Naive B cell (primary cell): ENCODE measurements around the gene RPS21. TPM values are rescaled to one million over a fixed set of nuclear protein-coding genes. Genes with fewer than 3 reads are reported as not detected.

Experiments
- ATAC-seq, 2 donors: fragments of 150-1000 bp; cut with Tn5 transposase; 2 replicates each; pipeline ENCODE4 v1.10.0; 2021; ENCODE audit warnings: low read depth in 2 of 2, mild to moderate bottlenecking in 2 of 2, moderate library complexity in 2 of 2
- DNase-seq: peaks from one replicate; pipeline ENCODE4 v3.0.0; 2022
- H3K27ac Mint-ChIP-seq, 6 donors: one replicate each; pipeline ENCODE4 v1.8.0; 2020 to 2022; ENCODE audit warnings: mild to moderate bottlenecking in 6 of 6, mixed read lengths in 6 of 6, moderate library complexity in 5 of 6, inconsistent platforms in 2 of 6
- H3K27me3 Mint-ChIP-seq, 3 donors: one replicate each; pipeline ENCODE4 v1.8.0; 2021 to 2022; ENCODE audit warnings: mixed read lengths in 3 of 3, mild to moderate bottlenecking in 1 of 3
- H3K36me3 Mint-ChIP-seq, 2 donors: one replicate each; pipeline ENCODE4 v1.8.0; 2020 to 2022; ENCODE audit warnings: mixed read lengths in 2 of 2, inconsistent platforms in 1 of 2, mild to moderate bottlenecking in 1 of 2
- H3K4me1 Mint-ChIP-seq, 3 donors: one replicate each; pipeline ENCODE4 v1.8.0; 2020 to 2022; ENCODE audit warnings: mixed read lengths in 3 of 3, inconsistent platforms in 1 of 3, mild to moderate bottlenecking in 1 of 3, moderate library complexity in 1 of 3
- H3K4me3 Mint-ChIP-seq, 8 donors: one replicate each; pipeline ENCODE4 v1.8.0; 2020 to 2022; ENCODE audit warnings: mild to moderate bottlenecking in 8 of 8, mixed read lengths in 8 of 8, moderate library complexity in 8 of 8, inconsistent platforms in 2 of 8
- H3K9me3 Mint-ChIP-seq, 7 donors: one replicate each; pipeline ENCODE4 v1.8.0; 2020 to 2022; ENCODE audit warnings: mixed read lengths in 7 of 7, mild to moderate bottlenecking in 5 of 7, inconsistent platforms in 2 of 7, moderate library complexity in 1 of 7
- polyA plus RNA-seq, 6 donors: library from polyadenylated mRNA; unstranded; fragments of 300-500 nt; fragmentation: Illumina TruSeq; gene quantifications; one replicate each; pipeline ENCODE4 v1.2.3, GENCODE V29; 2021; ENCODE audit warnings: low read depth in 6 of 6

RPS21 gene
- polyA plus RNA-seq, 6 donors from 2014 or later = 1,712 to 3,127 (median 2,557) TPM

- H3K4me3 Mint-ChIP-seq = peak overlapping the region in 3 of 8 donors; percentile 43 to 81 (median 79)
- H3K9me3 Mint-ChIP-seq = no peaks in the 10 kb centered on the region
- H3K4me1 Mint-ChIP-seq = peaks cover 12 to 37% (median 26%) of the 10 kb centered on the region in 3 donors
- H3K36me3 Mint-ChIP-seq = no peaks in the 10 kb centered on the region
- ATAC-seq (no peak), DNase-seq (no peak)
- peaks cover 0 to 10% (median under 1%) of the 10 kb centered on the region in 3 donors for H3K27me3 Mint-ChIP-seq
- peak overlapping the region in 2 of 6 donors; percentile 31 to 60 for H3K27ac Mint-ChIP-seq
Observed at GRCh38 chr20:62363920-62364851, 22.7 kb upstream of the RPS21 start.

GRCh38 chr20:62364911-62365736, 21.8 kb upstream of the RPS21 start:
- H3K27me3 Mint-ChIP-seq = peaks cover 0 to 14% (median 4%) of the 10 kb centered on the region in 3 donors

GRCh38 chr20:62365814-62366369, 21.0 kb upstream of the RPS21 start:
- H3K4me1 Mint-ChIP-seq = peaks cover 15 to 37% (median 24%) of the 10 kb centered on the region in 3 donors
- peak in 1 of 2 donors; percentile 22 for ATAC-seq
- no peaks in the 10 kb centered on the region for H3K9me3 Mint-ChIP-seq
- peaks cover 0 to 14% (median 4%) of the 10 kb centered on the region in 3 donors for H3K27me3 Mint-ChIP-seq
- H3K4me3 Mint-ChIP-seq = peak overlapping the region; percentile 32 to 87 (median 75)
- H3K27ac Mint-ChIP-seq = peak overlapping the region in 2 of 6 donors; percentile 39 to 61
- no peak for DNase-seq
- H3K36me3 Mint-ChIP-seq = no peaks in the 10 kb centered on the region

More at GRCh38 chr20:62364911-62365736, 21.8 kb upstream of the RPS21 start:
- Mint-ChIP-seq H3K4me3 (peak overlapping the region; percentile 16 to 87 (median 70)), H3K27ac (peak overlapping the region in 1 of 6 donors; percentile 39), H3K9me3 (no peaks in the 10 kb centered on the region), H3K4me1 (peaks cover 15 to 37% (median 25%) of the 10 kb centered on the region in 3 donors), H3K36me3 (no peaks in the 10 kb centered on the region)
- ATAC-seq = no peak
- DNase-seq = no peak

- Mint-ChIP-seq H3K9me3 (no peaks in the 10 kb centered on the region), H3K27ac (no peak overlapping the region), H3K36me3 (no peaks in the 10 kb centered on the region), H3K4me3 (peak overlapping the region; percentile 32 to 87 (median 76)), H3K27me3 (peaks cover 0 to 14% (median 4%) of the 10 kb centered on the region in 3 donors), H3K4me1 (peaks cover 15 to 37% (median 24%) of the 10 kb centered on the region in 3 donors)
- ATAC-seq (peak; percentile 56), DNase-seq (peak; percentile 51)
Observed at GRCh38 chr20:62366370-62367135, 20.4 kb upstream of the RPS21 start.

- Mint-ChIP-seq H3K9me3 (no peaks in the 10 kb centered on the region), H3K27me3 (peaks cover 0 to 14% (median 4%) of the 10 kb centered on the region in 3 donors)
- DNase-seq = peak; percentile 28
Observed at GRCh38 chr20:62367136-62367632, 19.7 kb upstream of the RPS21 start, which contains the start of gene LAMA5. TSS of gene LAMA5 (minus strand) at chr20:62367312. CDS start at chr20:62367245, 67 bp downstream.

GRCh38 chr20:62367633-62368391, 19.1 kb upstream of the RPS21 start:
- Mint-ChIP-seq H3K36me3 (no peaks in the 10 kb centered on the region), H3K4me3 (peak overlapping the region; percentile 74 to 91 (median 87)), H3K9me3 (no peaks in the 10 kb centered on the region), H3K27ac (peak overlapping the region in 3 of 6 donors; percentile 57 to 87 (median 75)), H3K27me3 (peaks cover 4 to 17% (median 5%) of the 10 kb centered on the region in 3 donors), H3K4me1 (peaks cover 15 to 32% (median 22%) of the 10 kb centered on the region in 3 donors)
- ATAC-seq (peak; percentile 14 to 17), DNase-seq (peak; percentile 33)

More at GRCh38 chr20:62367136-62367632, 19.7 kb upstream of the RPS21 start, which contains the start of gene LAMA5:
- ATAC-seq = peak; percentile 42 to 44
- peaks cover 15 to 37% (median 24%) of the 10 kb centered on the region in 3 donors for H3K4me1 Mint-ChIP-seq
- H3K27ac Mint-ChIP-seq = peak within 1 kb of the TSS in 3 of 6 donors; percentile 57 to 87 (median 75)
- no peaks in the 10 kb centered on the region for H3K36me3 Mint-ChIP-seq
- peak within 1 kb of the TSS; percentile 74 to 91 (median 86) for H3K4me3 Mint-ChIP-seq

GRCh38 chr20:62368392-62368975, 18.4 kb upstream of the RPS21 start:
- peaks cover 5 to 18% (median 11%) of the 10 kb centered on the region in 3 donors for H3K27me3 Mint-ChIP-seq
- peak overlapping the region; percentile 74 to 91 (median 87) for H3K4me3 Mint-ChIP-seq
- DNase-seq (no peak), ATAC-seq (no peak)
- no peaks in the 10 kb centered on the region for H3K36me3 Mint-ChIP-seq
- H3K27ac Mint-ChIP-seq = peak overlapping the region in 2 of 6 donors; percentile 57 to 66
- H3K4me1 Mint-ChIP-seq = peaks cover 15 to 27% (median 25%) of the 10 kb centered on the region in 3 donors
- H3K9me3 Mint-ChIP-seq = no peaks in the 10 kb centered on the region

- Mint-ChIP-seq H3K4me1 (peaks cover 18 to 28% (median 24%) of the 10 kb centered on the region in 3 donors), H3K27ac (no peak overlapping the region), H3K4me3 (peak overlapping the region in 6 of 8 donors; percentile 30 to 83 (median 64))
Observed at GRCh38 chr20:62368976-62369814, 17.7 kb upstream of the RPS21 start.

GRCh38 chr20:62369815-62370114, 17.1 kb upstream of the RPS21 start:
- no peaks in the 10 kb centered on the region for H3K9me3 Mint-ChIP-seq
- peaks cover 5 to 18% (median 11%) of the 10 kb centered on the region in 3 donors for H3K27me3 Mint-ChIP-seq
- no peak overlapping the region for H3K4me3 Mint-ChIP-seq
- no peak for ATAC-seq
- H3K27ac Mint-ChIP-seq = no peak overlapping the region
- no peaks in the 10 kb centered on the region for H3K36me3 Mint-ChIP-seq
- H3K4me1 Mint-ChIP-seq = peaks cover 20 to 30% (median 24%) of the 10 kb centered on the region in 3 donors
- DNase-seq = no peak

More at GRCh38 chr20:62368976-62369814, 17.7 kb upstream of the RPS21 start:
- Mint-ChIP-seq H3K9me3 (no peaks in the 10 kb centered on the region), H3K27me3 (peaks cover 5 to 18% (median 11%) of the 10 kb centered on the region in 3 donors), H3K36me3 (no peaks in the 10 kb centered on the region)
- DNase-seq (no peak), ATAC-seq (no peak)

- no peaks in the 10 kb centered on the region for H3K36me3 Mint-ChIP-seq
- peaks cover 18 to 25% (median 22%) of the 10 kb centered on the region in 3 donors for H3K4me1 Mint-ChIP-seq
- peaks cover 5 to 18% (median 11%) of the 10 kb centered on the region in 3 donors for H3K27me3 Mint-ChIP-seq
- no peaks in the 10 kb centered on the region for H3K9me3 Mint-ChIP-seq
- H3K4me3 Mint-ChIP-seq = no peak overlapping the region
- no peak overlapping the region for H3K27ac Mint-ChIP-seq
- ATAC-seq (no peak), DNase-seq (no peak)
Observed at GRCh38 chr20:62370115-62370806, 16.6 kb upstream of the RPS21 start.
